Neural crest cell (in vitro differentiated cells): ENCODE results near the gene TANC1. TPM values are rescaled to one million over a fixed set of nuclear protein-coding genes. Genes with fewer than 3 reads are reported as not detected.

Experiments used
- DNase-seq: peaks from one replicate; pipeline ENCODE4 v3.0.0; 2021; ENCODE audit warnings: low read depth, mixed read lengths, low spot score
- H3K27ac Mint-ChIP-seq: one replicate; pipeline ENCODE4 v1.8.0; 2021; ENCODE audit warnings: mild to moderate bottlenecking, mixed read lengths; ENCODE audit not compliant: unreplicated experiment
- H3K27me3 Mint-ChIP-seq: 2 replicates; pipeline ENCODE4 v1.8.0; 2021; ENCODE audit warnings: low read depth, mild to moderate bottlenecking, mixed read lengths
- H3K36me3 Mint-ChIP-seq: 2 replicates; pipeline ENCODE4 v1.8.0; 2021; ENCODE audit warnings: low read depth, mild to moderate bottlenecking, mixed read lengths
- H3K4me1 Mint-ChIP-seq: 2 replicates; pipeline ENCODE4 v1.8.0; 2021; ENCODE audit warnings: mixed read lengths
- H3K4me3 Mint-ChIP-seq: one replicate; pipeline ENCODE4 v1.8.0; 2021; ENCODE audit warnings: mild to moderate bottlenecking, mixed read lengths
- H3K9me3 Mint-ChIP-seq: 2 replicates; pipeline ENCODE4 v1.8.0; 2021; ENCODE audit warnings: mixed read lengths
- CTCF ChIP-seq: fragments of 200-600 bp; sonication (generic); conservative IDR thresholded peaks from 2 replicates; pipeline ENCODE4 v1.5.0; 2021; ENCODE audit warnings: antibody characterized with exemption, mild to moderate bottlenecking
- total RNA-seq: library from RNA; stranded (reverse); gene quantifications from 2 replicates; pipeline ENCODE4 v1.2.1, GENCODE V29; 2021

The TANC1 gene
- total RNA-seq, 1 donor from 2014 or later, result 13.2 TPM

GRCh38 chr2:158995677-158996049, 27.2 kb downstream of the TANC1 start:
- no peaks in the 10 kb centered on the region for H3K27me3 Mint-ChIP-seq

DNA sequence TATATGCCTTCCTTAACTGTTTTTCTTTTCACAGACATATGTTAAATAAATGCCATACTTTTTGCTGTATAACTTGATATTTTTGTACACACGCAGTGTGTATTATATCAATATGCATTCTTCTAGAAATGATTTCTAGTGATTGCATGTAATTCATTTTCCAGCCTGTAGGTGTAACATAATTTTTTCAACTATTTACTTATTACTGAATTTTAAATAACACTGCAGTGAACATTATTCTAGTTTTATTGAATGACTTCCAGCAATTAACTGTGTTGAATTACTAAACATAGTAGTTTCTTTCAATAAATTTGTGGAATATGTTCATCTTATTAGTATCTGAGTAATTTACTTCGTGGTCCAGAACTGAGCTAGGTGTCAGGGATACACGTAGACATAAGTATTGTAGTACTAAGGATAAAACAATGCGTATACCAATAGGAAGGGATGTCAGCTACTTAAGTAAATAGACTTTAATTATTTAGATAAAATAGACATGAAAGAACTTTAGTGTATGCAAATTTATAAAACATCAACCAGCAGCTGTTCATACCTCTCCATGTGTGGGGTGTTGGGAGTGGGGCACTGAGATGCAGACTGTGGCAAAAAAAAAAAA, 28.0 kb downstream of the TANC1 start:
- H3K27ac Mint-ChIP-seq, result no peak overlapping the region
- H3K27me3 Mint-ChIP-seq, result no peaks in the 10 kb centered on the region
- no peaks in the 10 kb centered on the region for H3K36me3 Mint-ChIP-seq
- peak; percentile 65 for TF ChIP-seq CTCF
- no peak for DNase-seq
- H3K4me1 Mint-ChIP-seq, result peaks cover 8% of the 10 kb centered on the region
- no peaks in the 10 kb centered on the region for H3K9me3 Mint-ChIP-seq
- H3K4me3 Mint-ChIP-seq, result no peak overlapping the region

More at GRCh38 chr2:158995677-158996049, 27.2 kb downstream of the TANC1 start:
- Mint-ChIP-seq H3K36me3 (no peaks in the 10 kb centered on the region), H3K9me3 (no peaks in the 10 kb centered on the region), H3K4me3 (no peak overlapping the region), H3K4me1 (peaks cover 8% of the 10 kb centered on the region), H3K27ac (no peak overlapping the region)
- DNase-seq, result no peak
- no peak for TF ChIP-seq CTCF

GRCh38 chr2:158997037-158997790, 28.8 kb downstream of the TANC1 start:
- H3K4me3 Mint-ChIP-seq, result no peak overlapping the region
- H3K4me1 Mint-ChIP-seq, result peaks cover 8% of the 10 kb centered on the region
- no peak for TF ChIP-seq CTCF
- H3K27me3 Mint-ChIP-seq, result no peaks in the 10 kb centered on the region
- H3K27ac Mint-ChIP-seq, result no peak overlapping the region
- H3K36me3 Mint-ChIP-seq, result no peaks in the 10 kb centered on the region
- no peaks in the 10 kb centered on the region for H3K9me3 Mint-ChIP-seq
- DNase-seq, result no peak

DNA sequence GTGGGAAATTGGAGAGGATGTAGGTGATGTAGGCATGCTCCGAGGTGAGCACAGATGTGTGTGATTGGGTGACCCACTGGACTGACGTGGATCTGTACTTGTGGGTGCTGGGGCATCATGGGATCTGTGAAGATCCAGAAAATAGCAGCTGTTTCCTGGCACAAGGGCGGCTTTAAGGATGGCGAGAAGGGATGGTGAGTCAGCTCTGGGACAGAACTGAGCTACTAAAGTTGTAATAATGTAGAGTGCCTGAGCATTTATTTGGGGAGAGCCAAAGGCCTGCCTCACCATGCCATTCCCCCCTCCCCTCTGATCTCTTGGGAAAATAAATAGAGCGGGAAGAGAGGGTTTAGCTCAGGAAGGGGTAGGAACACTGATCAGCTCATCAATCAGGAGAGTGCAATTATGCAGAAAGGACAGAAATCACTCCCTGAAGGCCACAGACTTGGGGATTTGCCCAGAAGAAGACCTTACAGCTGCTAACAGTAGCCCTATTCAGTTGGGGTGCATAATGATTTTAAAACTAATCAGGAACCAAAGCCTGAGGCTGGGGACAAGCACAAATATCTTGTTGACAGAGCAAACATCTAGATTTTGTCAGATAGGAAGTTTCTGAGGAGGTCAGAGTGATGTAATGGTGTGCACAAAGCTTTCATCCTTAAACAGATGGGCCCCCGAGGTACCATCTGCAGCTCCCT, 30.3 kb downstream of the TANC1 start:
- Mint-ChIP-seq H3K4me3 (peak overlapping the region; percentile 58), H3K36me3 (peaks cover 3% of the 10 kb centered on the region), H3K9me3 (no peaks in the 10 kb centered on the region), H3K27me3 (no peaks in the 10 kb centered on the region), H3K4me1 (peaks cover 8% of the 10 kb centered on the region), H3K27ac (peak overlapping the region; percentile 81)
- no peak for TF ChIP-seq CTCF
- no peak for DNase-seq

DNA sequence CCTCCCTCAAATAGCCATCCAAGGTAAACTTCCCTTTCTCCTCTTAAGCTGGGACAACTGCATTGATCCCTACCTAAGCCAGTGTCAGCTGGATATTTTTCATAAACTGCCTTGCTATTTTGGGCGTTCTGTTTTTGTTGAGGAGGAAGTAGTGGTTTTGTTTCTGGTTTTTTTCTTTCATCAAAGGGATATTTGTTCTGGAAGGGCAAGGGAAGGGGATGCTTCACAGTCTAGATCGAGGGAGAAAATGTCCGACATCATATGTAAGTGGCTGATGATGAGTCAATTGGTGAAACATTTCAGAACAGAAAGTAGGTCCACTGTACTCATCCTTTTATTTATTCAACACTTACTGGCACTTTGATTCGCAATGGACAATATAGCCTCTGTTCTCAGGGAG, 31.0 kb downstream of the TANC1 start:
- H3K9me3 Mint-ChIP-seq, result peaks cover under 1% of the 10 kb centered on the region
- no peak for DNase-seq
- peaks cover 8% of the 10 kb centered on the region for H3K4me1 Mint-ChIP-seq
- H3K27ac Mint-ChIP-seq, result peak overlapping the region; percentile 20
- H3K36me3 Mint-ChIP-seq, result peaks cover 7% of the 10 kb centered on the region
- TF ChIP-seq CTCF, result no peak
- H3K27me3 Mint-ChIP-seq, result no peaks in the 10 kb centered on the region
- peak overlapping the region; percentile 15 for H3K4me3 Mint-ChIP-seq
